Stimulated activated CD8-positive, alpha-beta memory T cell treated with anti-CD3 and anti-CD28 coated beads, Interleukin-15, amount 100 ng/mL, for 1 hour (primary cell): ENCODE results near the gene FGD4.

ENCODE experiments used
- DNase-seq: peaks from one replicate; pipeline ENCODE4 v3.0.0-alpha.2; 2020; ENCODE audit warnings: low read depth

The FGD4 gene

GRCh38 chr12:32399370-32400113, at the start of gene FGD4:
Gene FGD4 (plus strand): TSS chr12:32399558.
- no peak for DNase-seq

DNA sequence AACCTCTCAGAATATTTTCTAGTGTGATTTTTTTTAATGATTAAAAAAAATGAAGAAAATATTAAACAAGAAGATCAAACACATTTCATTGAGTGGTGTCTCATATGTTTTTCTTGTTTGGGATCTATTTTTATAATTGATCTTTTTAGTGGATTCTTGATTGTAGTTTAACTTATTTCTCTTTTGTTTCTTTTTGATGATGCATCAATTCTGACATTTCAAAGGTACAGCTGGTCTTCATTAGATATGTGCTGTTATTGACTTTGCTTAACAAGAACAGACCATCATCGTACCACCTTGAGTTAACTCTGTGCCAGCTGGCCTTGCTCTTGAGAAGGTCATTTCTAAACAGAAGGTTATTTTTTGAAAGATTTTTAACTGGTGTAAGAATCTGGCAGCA, 45.8 kb upstream of the FGD4 start:
- no peak for DNase-seq

GRCh38 chr12:32357601-32358249, 41.6 kb upstream of the FGD4 start:
- no peak for DNase-seq

DNA sequence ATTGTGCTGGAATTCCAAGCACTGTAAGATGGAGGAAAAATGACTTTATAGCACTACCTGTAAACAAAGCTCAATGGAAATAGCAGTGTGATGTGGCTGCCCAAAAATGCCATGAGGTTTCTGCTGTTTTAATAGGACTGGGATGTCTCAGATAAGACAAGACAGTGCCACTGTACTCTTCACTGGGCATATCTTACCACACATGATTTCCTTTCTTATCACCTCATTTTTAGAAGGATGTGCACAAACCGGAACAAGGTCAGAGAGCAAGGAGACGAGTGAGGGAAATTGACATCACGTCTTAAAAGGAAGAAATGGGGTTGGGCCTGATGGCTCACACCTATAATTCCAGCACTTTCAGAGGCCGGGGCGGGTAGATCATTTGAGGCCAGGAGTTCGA, 38.4 kb upstream of the FGD4 start:
- no peak for DNase-seq

DNA sequence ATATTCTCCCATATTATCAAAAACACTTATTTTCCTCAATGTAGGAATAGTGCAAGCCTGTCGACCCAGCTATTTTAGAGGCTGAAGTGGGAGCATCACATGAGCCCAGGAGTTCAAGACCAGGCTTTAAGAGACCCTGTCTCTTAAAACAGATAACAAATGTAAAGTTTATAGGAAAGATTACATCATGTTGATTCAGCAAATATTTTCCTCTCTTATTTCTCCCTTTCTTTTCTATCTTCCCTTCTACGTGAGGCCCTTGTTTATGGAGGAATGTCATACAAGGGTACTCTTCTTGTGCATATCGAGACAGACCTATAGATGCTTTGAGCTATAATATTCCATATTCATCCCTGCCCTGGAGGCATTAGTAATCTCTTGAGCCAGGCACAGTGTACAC, 36.5 kb upstream of the FGD4 start:
- DNase-seq: no peak

DNA sequence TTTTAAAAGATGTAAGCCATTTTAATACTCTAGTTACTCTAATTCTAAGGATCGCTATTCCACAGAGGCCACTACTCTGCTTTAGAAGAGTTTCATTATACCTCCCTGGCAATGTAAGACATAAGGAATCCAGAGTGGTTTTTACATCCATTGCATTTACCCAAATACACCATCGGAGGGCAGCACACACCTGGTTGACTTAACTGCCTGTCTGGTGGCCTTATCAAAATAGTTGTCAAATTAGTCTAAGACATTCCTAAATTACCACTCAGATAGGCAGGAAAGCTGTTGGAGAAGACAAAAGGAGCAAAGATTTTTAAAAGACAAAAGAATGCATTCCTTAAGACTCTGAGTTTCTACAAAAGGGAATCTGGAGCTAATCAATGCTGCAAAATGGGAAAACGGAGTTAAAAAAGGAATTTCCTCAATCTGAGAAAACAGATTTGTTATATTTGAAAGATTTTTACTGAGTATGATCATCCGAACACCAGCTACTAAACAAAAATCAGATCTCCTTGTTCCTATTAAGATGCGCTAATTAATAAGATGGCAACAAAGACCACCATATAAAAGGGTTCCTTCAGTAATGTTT, 33.8 kb upstream of the FGD4 start:
- DNase-seq: no peak

- no peak for DNase-seq
These were observed 32.6 kb upstream of the FGD4 start for GRCh38 chr12:32366714-32367113.

GRCh38 chr12:32367381-32367780, 32.0 kb upstream of the FGD4 start:
- no peak for DNase-seq

- no peak for DNase-seq
These were observed 30.2 kb upstream of the FGD4 start for GRCh38 chr12:32369202-32369601.

- DNase-seq: no peak
These were observed 21.9 kb upstream of the FGD4 start for GRCh38 chr12:32377344-32378055.

DNA sequence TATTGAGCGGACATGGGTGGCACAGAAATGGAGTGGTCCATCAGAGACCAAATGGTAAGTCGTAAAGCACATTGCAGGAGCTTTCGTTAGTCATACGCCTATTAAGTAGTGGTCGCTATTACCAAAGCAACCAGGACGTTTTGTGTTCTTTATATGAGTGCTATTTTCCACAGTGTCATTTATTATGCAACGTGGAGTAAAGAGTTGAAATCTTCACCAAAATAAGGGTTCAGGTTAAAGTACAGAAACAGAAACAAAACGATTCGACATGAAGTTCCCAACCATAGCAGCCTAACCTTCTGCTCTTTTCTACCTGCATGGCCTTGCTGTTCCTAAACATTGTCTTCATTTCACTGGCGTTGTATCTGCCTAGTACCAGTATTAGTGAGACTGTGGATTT, 20.1 kb upstream of the FGD4 start:
- no peak for DNase-seq

DNA sequence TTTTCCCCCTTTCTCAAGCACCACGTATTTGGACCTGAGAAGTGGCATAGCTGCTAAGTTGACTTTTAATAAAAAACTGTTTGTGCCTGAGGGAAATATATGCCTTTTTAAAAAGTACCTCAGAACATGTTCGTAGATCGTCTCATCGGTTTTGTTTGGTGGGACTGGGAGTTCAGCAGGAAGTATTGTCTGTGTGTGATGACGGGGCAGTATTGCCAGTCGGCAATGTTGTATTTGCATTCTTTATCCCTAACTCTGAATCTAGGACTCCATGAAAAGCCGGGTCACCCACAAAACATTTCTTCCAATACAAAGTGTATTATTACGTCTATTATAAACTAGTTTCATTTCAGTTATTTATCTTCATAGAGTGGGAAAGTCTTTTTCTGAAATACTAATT, 19.7 kb upstream of the FGD4 start:
- no peak for DNase-seq

DNA sequence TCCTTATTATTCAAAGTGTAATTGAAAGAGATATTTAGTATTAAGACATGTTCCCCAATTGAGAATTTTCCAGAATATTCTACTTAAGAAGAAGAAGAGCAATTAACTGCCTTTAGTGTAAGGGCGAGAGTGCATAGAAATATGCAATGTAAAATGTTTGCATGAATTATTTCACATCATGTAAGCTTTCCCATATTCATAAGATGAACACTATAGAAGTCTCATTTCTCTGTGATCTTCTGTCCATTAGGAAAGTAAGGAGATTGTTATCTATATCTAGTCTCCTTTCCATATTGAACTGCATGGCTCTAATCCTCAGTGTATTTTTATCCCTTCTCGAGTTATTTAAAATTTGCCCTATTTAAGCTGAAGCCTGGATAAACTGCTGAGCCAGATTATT, 17.1 kb upstream of the FGD4 start:
- DNase-seq: no peak

GRCh38 chr12:32390572-32391219, 8.7 kb upstream of the FGD4 start:
- no peak for DNase-seq

GRCh38 chr12:32395026-32395425, 4.3 kb upstream of the FGD4 start:
- DNase-seq: no peak

DNA sequence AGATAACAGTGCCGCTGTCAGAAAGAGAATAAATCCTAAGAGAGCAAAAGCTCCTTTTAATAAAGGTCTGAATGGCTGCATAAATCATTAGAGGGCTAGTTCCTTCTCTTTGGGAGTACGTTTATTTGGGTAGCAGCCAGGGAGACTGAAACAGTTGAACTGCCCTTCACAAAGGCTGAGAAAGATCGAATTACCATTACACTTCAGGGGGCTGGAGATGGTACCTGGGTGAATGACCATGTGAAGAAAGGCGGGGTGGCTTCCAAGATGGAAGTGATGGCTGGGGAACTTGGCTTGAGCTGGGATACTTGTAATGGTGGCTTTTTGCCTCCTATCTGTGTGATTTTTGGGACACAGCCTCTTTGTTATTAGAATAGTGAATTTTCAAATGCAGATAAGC, 1.7 kb upstream of the FGD4 start:
- DNase-seq: no peak

GRCh38 chr12:32398181-32398580, 1.2 kb upstream of the FGD4 start:
- no peak for DNase-seq

- DNase-seq: no peak
These were observed 465 bp upstream of the FGD4 start for GRCh38 chr12:32398816-32399369.

DNA sequence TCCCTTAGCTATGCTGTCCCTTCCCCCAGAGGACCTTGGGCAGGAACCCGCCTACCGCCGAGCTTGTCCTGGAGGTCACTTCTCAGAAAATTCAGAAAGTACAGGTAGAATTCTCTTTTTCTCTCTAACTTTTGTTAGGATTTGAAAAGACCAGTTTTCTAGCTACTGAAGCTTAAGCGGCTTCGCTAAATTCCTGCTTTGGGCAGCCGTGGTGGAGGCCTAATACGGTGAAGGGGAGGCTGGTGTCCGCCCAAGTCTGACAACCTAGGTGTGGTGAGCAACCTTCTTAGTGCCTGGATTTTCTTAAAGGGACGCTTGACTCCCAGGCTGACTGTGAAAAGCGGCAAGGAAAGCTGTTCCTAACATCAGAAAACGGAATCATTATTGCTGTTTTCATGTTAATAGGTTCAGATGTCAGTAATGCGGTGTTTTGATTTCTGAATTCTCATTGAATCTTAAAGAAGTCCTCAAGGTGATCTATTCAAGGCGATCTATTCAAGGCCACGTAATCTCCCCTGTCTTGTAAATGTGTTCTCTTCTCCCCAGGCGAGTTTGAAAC, 835 bp downstream of the FGD4 start:
- DNase-seq: no peak

DNA sequence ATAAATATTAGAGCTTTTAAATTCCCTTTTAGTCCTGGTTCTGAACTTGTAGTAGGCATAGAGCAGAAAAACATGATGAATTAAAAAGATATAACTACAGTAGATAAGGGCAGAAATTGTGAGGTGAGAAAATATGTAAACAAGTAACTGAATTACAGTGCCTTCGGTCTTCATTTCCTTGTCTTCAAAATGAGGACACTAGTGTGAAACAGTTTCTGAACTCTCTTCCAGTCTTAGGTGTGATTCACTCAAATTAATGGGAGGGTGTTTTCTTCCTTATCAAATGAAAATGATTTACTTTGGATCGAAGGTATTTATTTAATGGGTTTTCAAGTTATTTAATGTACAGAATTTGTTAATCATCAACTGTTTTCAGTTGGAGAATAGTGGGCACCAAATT, 1.5 kb downstream of the FGD4 start:
- no peak for DNase-seq

- DNase-seq: no peak
These were observed 2.8 kb downstream of the FGD4 start for GRCh38 chr12:32402170-32402569.

DNA sequence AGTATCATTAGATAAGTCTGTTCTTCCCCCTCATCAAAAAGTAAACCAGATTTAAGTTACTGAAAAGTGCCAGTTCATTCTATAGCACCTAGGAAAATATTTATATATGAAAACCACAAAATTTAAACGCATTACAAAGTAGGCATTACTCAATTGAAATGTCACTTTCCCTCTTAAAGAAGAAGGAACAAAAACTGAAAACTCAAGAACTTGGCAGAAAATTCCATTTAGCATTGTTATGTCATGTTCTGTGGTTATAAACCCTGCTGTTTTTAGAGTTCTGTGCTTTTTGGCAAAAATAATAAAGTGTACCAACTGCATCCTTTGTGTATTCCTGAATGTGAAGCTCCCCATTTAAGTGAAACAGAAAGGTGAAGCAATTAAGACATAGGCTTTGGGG, 3.6 kb downstream of the FGD4 start:
- no peak for DNase-seq
